ENCODE measurements around the gene OR51B5. TPM values are rescaled to one million over a fixed set of nuclear protein-coding genes. Genes with fewer than 3 reads are reported as not detected.
"Not testable (repeated sequence)": the region's sequence is repeated elsewhere in the genome, so short reads cannot be mapped to it uniquely, and the experiment has no call there.

The OR51B5 gene
- polyA plus RNA-seq, 3 donors = not detected

DNA sequence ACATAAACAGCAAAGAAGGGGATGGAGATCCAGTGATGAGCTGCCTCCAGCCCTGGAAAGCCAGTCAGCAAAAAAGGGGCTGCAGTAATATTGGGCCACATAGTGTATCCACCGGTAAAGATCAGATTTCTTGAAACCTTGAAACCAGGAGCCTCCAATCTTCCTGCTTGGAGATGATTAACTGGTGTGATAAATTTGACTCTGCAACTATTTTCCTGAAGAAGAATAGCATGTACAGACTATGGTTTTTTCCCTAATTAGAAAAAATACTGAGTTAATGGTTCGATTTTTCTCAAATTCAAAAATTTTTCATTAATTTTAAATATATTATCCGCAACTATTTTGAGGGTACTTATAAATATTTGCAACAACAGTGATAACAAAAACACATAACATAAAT lies 19.1 kb downstream of the OR51B5 start, which contains the start of gene OR51B2:
Gene OR51B2 (minus strand): TSS at position 101 of the 400 bp plus-strand sequence. CDS start 0 bp downstream, at position 101.
- no peaks in the 10 kb centered on the region for H3K27me3 Mint-ChIP-seq (ENCODE audit: low read depth in 3 of 3)
- no peak within 1 kb of the TSS for H3K27ac Mint-ChIP-seq
- H3K4me3 Mint-ChIP-seq = no peak within 1 kb of the TSS
- TF ChIP-seq, protein P1, sequence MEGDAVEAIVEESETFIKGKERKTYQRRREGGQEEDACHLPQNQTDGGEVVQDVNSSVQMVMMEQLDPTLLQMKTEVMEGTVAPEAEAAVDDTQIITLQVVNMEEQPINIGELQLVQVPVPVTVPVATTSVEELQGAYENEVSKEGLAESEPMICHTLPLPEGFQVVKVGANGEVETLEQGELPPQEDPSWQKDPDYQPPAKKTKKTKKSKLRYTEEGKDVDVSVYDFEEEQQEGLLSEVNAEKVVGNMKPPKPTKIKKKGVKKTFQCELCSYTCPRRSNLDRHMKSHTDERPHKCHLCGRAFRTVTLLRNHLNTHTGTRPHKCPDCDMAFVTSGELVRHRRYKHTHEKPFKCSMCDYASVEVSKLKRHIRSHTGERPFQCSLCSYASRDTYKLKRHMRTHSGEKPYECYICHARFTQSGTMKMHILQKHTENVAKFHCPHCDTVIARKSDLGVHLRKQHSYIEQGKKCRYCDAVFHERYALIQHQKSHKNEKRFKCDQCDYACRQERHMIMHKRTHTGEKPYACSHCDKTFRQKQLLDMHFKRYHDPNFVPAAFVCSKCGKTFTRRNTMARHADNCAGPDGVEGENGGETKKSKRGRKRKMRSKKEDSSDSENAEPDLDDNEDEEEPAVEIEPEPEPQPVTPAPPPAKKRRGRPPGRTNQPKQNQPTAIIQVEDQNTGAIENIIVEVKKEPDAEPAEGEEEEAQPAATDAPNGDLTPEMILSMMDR (IDR thresholded peaks at IDR 0.05) = no peak
- H3K9ac ChIP-seq (ENCODE audit: insufficient read depth, low read length, poor library complexity, severe bottlenecking) = no peak within 1 kb of the TSS
- H2AFZ ChIP-seq (ENCODE audit: insufficient read depth, low read depth, low read length, poor library complexity, severe bottlenecking) = no peak within 1 kb of the TSS
- no peaks in the 10 kb centered on the region for H4K20me1 ChIP-seq (ENCODE audit: insufficient read depth, low read length)
- no peaks in the 10 kb centered on the region for H3K79me2 ChIP-seq (ENCODE audit: insufficient read depth, low read length)
- no peak for DNase-seq
- H3K9me3 Mint-ChIP-seq = peaks cover 0 to 4% (median 0%) of the 10 kb centered on the region in 7 donors
- no peaks in the 10 kb centered on the region for H3K36me3 Mint-ChIP-seq
- no peaks in the 10 kb centered on the region for H3K4me1 ChIP-seq (ENCODE audit: control insufficient read depth in 1 of 2, insufficient read depth in 2 of 2, low read length in 2 of 2)
- H3K4me1 Mint-ChIP-seq = no peaks in the 10 kb centered on the region
- H3K27me3 ChIP-seq (ENCODE audit: control insufficient read depth in 2 of 2, insufficient read depth in 2 of 2, low read length in 2 of 2) = no peaks in the 10 kb centered on the region
- intact Hi-C loops (cut with micrococcal nuclease) = no loop called here
- WGBS (ENCODE audit: insufficient coverage) = no CpG with 5 or more reads among the region's 3 CpGs
- no peak within 1 kb of the TSS for H3K4me2 ChIP-seq (replicated peaks; ENCODE audit: extremely low read depth, low read length, poor library complexity, severe bottlenecking)
- H3K36me3 ChIP-seq (replicated peaks in 1 of 2; ENCODE audit: control insufficient read depth in 1 of 2, insufficient read depth in 2 of 2, low read length in 2 of 2) = no peaks in the 10 kb centered on the region
- no peak within 1 kb of the TSS for H3K27ac ChIP-seq (ENCODE audit: low read depth in 1 of 2, low read length in 2 of 2)
- H3K9me3 ChIP-seq (replicated peaks in 1 of 2; ENCODE audit: control insufficient read depth in 1 of 2, insufficient read depth in 1 of 2, low read length in 2 of 2) = no peaks in the 10 kb centered on the region
- no peak within 1 kb of the TSS for H3K4me3 ChIP-seq (replicated peaks in 1 of 3; ENCODE audit: low read depth in 2 of 3, low read length in 3 of 3)

DNA sequence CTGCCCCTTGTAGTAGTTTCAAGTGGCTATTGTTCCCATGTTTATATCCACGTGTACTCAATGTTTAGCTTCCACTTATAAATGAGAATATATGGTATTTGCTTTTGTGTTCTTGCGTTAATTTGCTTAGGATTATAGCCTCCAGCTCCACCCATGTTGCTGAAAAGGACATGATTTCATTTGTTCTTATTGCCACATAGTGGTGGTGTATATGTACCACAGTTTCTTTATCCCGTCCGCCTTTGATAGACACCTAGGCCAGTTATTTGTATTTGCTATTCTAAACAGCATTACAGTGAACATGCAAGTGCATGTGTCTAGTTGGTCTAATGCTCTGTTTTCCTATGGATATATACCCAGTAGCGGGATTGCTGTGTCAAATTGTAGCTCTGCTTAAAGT lies 26.0 kb downstream of the OR51B5 start:
- no peak overlapping the region for H3K4me2 ChIP-seq (replicated peaks; ENCODE audit: extremely low read depth, low read length, poor library complexity, severe bottlenecking)
- H3K4me3 ChIP-seq (replicated peaks in 1 of 3; ENCODE audit: low read depth in 2 of 3, low read length in 3 of 3) = no peak overlapping the region
- no peaks in the 10 kb centered on the region for H3K36me3 ChIP-seq (replicated peaks in 1 of 2; ENCODE audit: control insufficient read depth in 1 of 2, insufficient read depth in 2 of 2, low read length in 2 of 2)
- peaks cover 0 to 1% (median 0%) of the 10 kb centered on the region in 3 donors for H3K27me3 Mint-ChIP-seq (ENCODE audit: low read depth in 3 of 3)
- no peak overlapping the region for H3K27ac Mint-ChIP-seq
- no peak overlapping the region for H3K9ac ChIP-seq (ENCODE audit: insufficient read depth, low read length, poor library complexity, severe bottlenecking)
- no peak for DNase-seq
- intact Hi-C loops (cut with micrococcal nuclease) = no loop called here
- H3K27ac ChIP-seq (ENCODE audit: low read depth in 1 of 2, low read length in 2 of 2) = no peak overlapping the region
- H3K36me3 Mint-ChIP-seq = no peaks in the 10 kb centered on the region
- H3K4me1 ChIP-seq (ENCODE audit: control insufficient read depth in 1 of 2, insufficient read depth in 2 of 2, low read length in 2 of 2) = no peaks in the 10 kb centered on the region
- H2AFZ ChIP-seq (ENCODE audit: insufficient read depth, low read depth, low read length, poor library complexity, severe bottlenecking) = no peak overlapping the region
- no peaks in the 10 kb centered on the region for H3K4me1 Mint-ChIP-seq
- peaks cover 0 to 3% (median 0%) of the 10 kb centered on the region in 7 donors for H3K9me3 Mint-ChIP-seq
- 80% methylated on average over 1 of the region's 5 CpGs for WGBS (ENCODE audit: insufficient coverage)
- H3K9me3 ChIP-seq (replicated peaks in 1 of 2; ENCODE audit: control insufficient read depth in 1 of 2, insufficient read depth in 1 of 2, low read length in 2 of 2) = no peaks in the 10 kb centered on the region
- H3K79me2 ChIP-seq (ENCODE audit: insufficient read depth, low read length) = no peaks in the 10 kb centered on the region
- H4K20me1 ChIP-seq (ENCODE audit: insufficient read depth, low read length) = no peaks in the 10 kb centered on the region
- no peak overlapping the region for H3K4me3 Mint-ChIP-seq
- TF ChIP-seq, protein P1 (IDR thresholded peaks at IDR 0.05) = no peak
- no peaks in the 10 kb centered on the region for H3K27me3 ChIP-seq (ENCODE audit: control insufficient read depth in 2 of 2, insufficient read depth in 2 of 2, low read length in 2 of 2)

DNA sequence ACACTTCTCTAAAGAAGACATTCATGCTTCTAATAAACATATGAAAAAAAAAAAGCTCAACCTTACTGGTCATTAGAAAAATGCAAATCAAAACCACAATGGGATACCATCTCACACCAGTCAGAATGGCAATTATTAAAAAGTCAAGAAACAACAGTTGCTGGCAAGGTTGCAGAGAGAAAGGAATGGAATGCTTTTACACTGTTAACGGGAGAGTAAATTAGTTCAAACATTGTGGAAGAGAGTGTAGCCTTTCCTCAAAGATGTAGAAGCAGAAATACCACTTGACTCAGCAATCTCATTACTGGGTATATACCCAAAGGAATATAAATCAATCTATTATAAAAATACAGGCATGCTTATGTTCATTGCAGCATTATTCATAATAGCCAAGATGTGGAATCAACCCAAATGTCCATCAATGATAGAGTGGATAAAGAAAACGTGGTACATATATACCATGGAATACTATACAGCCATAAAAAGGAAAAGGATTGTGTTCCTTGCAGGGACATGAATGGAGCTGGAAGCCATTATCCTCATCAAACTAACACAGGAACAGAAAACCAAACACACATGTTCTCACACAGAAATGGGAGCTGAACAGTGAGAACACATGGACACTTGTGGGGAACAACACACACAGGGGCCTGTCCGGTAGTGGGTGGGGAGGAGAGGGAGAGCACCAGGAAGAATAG lies 29.8 kb downstream of the OR51B5 start:
- no CpG with 5 or more reads among the region's 3 CpGs for WGBS (ENCODE audit: insufficient coverage)
- H3K4me2 ChIP-seq (replicated peaks; ENCODE audit: extremely low read depth, low read length, poor library complexity, severe bottlenecking); H3K4me1 ChIP-seq (ENCODE audit: control insufficient read depth in 1 of 2, insufficient read depth in 2 of 2, low read length in 2 of 2); H3K36me3 Mint-ChIP-seq; H3K27ac ChIP-seq (ENCODE audit: low read depth in 1 of 2, low read length in 2 of 2); H3K27me3 Mint-ChIP-seq (ENCODE audit: low read depth in 3 of 3); H3K36me3 ChIP-seq (replicated peaks in 1 of 2; ENCODE audit: control insufficient read depth in 1 of 2, insufficient read depth in 2 of 2, low read length in 2 of 2); H3K4me3 Mint-ChIP-seq; H4K20me1 ChIP-seq (ENCODE audit: insufficient read depth, low read length); H3K27me3 ChIP-seq (ENCODE audit: control insufficient read depth in 2 of 2, insufficient read depth in 2 of 2, low read length in 2 of 2); DNase-seq; H3K4me3 ChIP-seq (replicated peaks in 1 of 3; ENCODE audit: low read depth in 2 of 3, low read length in 3 of 3); H3K4me1 Mint-ChIP-seq; H3K9me3 Mint-ChIP-seq; H3K9ac ChIP-seq (ENCODE audit: insufficient read depth, low read length, poor library complexity, severe bottlenecking); H3K79me2 ChIP-seq (ENCODE audit: insufficient read depth, low read length); H3K27ac Mint-ChIP-seq; intact Hi-C loops (cut with micrococcal nuclease); H2AFZ ChIP-seq (ENCODE audit: insufficient read depth, low read depth, low read length, poor library complexity, severe bottlenecking); H3K9me3 ChIP-seq (replicated peaks in 1 of 2; ENCODE audit: control insufficient read depth in 1 of 2, insufficient read depth in 1 of 2, low read length in 2 of 2): not testable (repeated sequence)

All from CD14-positive monocyte (primary cell).